ENCODE data around the gene KCNH5. TPM values are rescaled to one million over a fixed set of nuclear protein-coding genes. Genes with fewer than 3 reads are reported as not detected.

Gene KCNH5
- total RNA-seq, 2 experiments from 2014 or later, result not detected

DNA sequence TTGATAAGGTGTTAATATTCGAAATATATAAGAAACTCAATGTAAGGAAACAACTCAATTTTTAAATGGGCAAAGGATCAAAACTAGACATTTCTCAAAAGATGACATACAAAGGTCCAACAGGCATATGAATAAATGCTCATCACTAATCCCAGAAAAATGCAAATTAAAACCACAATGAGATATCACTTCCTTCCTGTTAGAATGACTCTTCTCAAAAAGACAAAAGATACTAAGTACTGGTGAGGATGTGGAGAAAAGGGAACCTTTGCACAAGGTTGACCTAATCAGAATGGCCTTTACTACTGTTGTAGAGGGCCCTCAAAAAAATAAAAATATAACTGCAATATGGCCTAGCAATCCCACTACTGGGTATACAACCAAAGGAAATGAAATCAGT lies 383.4 kb downstream of the KCNH5 start:
- Mint-ChIP-seq H3K9me3 (ENCODE audit: low read depth) (peaks cover 5% of the 10 kb centered on the region), H3K36me3 (no peaks in the 10 kb centered on the region), H3K4me3 (no peak overlapping the region), H3K4me1 (no peaks in the 10 kb centered on the region), H3K27me3 (no peaks in the 10 kb centered on the region), H3K27ac (no peak overlapping the region)
- CTCF ChIA-PET, result no interaction called here
- no peak for ATAC-seq
- no peak for DNase-seq

DNA sequence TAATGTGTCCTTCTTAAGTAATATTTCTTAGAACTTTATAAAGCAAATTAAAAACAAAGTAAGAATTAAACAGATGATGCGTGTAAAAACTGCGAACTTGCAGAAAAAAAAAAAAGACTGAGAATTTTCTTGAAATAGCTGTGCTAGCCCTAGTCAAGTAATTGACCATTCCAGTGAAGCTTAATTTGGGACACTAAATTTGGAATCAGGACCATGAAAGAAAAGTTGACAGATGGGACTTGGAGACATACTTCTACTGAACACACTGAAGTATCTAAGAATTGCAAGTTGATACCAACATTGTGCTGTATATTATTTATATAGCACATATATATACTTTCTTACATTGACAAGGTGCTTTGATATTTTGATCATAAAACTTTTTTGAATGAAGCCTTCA lies 386.6 kb downstream of the KCNH5 start:
- CTCF ChIA-PET, result no interaction called here
- H3K36me3 Mint-ChIP-seq, result no peaks in the 10 kb centered on the region
- H3K9me3 Mint-ChIP-seq (ENCODE audit: low read depth), result peaks cover 5% of the 10 kb centered on the region
- H3K4me3 Mint-ChIP-seq, result no peak overlapping the region
- no peak overlapping the region for H3K27ac Mint-ChIP-seq
- no peaks in the 10 kb centered on the region for H3K4me1 Mint-ChIP-seq
- H3K27me3 Mint-ChIP-seq, result no peaks in the 10 kb centered on the region
- ATAC-seq (no peak), DNase-seq (no peak)

DNA sequence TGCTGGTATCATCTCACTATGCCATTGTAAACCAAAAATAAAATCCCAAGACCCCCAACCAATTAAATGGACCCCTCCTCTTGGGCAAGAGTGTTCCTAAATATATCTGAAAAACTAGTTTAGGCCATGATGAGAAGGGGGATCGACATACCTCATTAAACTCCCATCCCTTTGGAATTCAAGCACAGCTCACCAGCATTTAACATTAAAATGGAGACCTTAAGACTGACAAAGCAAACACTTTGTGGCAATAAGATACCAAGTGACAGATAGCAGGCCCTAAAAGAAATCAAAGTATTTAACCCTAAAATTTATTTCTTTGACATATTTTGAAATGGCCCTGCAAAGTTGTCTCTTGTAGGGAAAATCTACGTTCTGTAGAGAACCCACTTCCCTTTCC lies 387.9 kb downstream of the KCNH5 start:
- CTCF ChIA-PET, result no interaction called here
- H3K27me3 Mint-ChIP-seq, result no peaks in the 10 kb centered on the region
- DNase-seq, result no peak
- no peak for ATAC-seq
- H3K36me3 Mint-ChIP-seq, result no peaks in the 10 kb centered on the region
- H3K4me3 Mint-ChIP-seq, result no peak overlapping the region
- no peaks in the 10 kb centered on the region for H3K4me1 Mint-ChIP-seq
- H3K9me3 Mint-ChIP-seq (ENCODE audit: low read depth), result peaks cover 5% of the 10 kb centered on the region
- H3K27ac Mint-ChIP-seq, result no peak overlapping the region

DNA sequence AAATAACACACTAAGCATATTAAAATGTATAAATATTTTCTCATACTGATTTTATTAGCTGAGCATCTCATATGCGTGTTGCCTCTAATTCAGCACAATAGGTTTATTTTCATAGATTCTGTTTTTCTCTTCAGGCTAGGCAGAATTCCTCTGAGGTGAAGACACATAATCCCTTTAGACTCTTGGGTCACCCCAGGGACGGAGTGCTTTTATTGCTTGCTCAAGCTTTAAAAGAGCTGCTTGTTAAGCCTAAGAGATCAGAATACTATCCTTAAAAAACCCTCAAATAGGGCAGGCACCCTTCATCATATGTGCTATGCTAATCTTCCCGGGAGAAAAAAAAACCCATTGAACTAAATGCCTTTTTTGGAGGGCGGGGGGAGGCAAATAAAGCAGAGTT lies 390.1 kb downstream of the KCNH5 start:
- Mint-ChIP-seq H3K4me1 (no peaks in the 10 kb centered on the region), H3K36me3 (no peaks in the 10 kb centered on the region), H3K9me3 (ENCODE audit: low read depth) (no peaks in the 10 kb centered on the region), H3K27me3 (no peaks in the 10 kb centered on the region), H3K4me3 (no peak overlapping the region), H3K27ac (no peak overlapping the region)
- ATAC-seq (no peak), DNase-seq (no peak)
- CTCF ChIA-PET, result no interaction called here

DNA sequence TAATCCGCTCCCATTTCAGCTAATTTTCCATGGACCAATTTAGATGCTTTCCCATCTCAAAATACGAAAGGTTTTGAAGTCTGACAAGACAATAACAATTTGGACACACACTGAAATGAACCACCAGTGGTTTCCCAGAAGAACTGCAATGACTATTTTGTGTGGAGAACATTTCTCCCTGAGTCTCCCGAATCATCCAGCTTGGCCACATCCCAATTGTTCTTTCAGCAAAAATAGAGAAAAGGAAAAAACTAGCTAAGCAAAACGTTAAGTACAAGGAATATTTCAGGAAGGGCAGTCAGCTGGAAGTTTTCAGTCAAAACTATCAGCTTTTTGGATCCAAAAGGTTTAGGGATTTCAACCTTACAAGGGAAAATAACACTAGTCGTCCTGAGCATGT lies 390.6 kb downstream of the KCNH5 start:
- Mint-ChIP-seq H3K4me3 (no peak overlapping the region), H3K27ac (no peak overlapping the region), H3K27me3 (no peaks in the 10 kb centered on the region), H3K9me3 (ENCODE audit: low read depth) (peaks cover 3% of the 10 kb centered on the region), H3K36me3 (no peaks in the 10 kb centered on the region), H3K4me1 (no peaks in the 10 kb centered on the region)
- CTCF ChIA-PET, result no interaction called here
- DNase-seq (no peak), ATAC-seq (no peak)

Other genes starting within 250 kb of the KCNH5 start
- not detected for gene RHOJ, start 159.0 kb upstream of the KCNH5 start, total RNA-seq